GM23338 (cell line): ENCODE measurements around the gene IGFLR1. TPM values are rescaled to one million over a fixed set of nuclear protein-coding genes. Genes with fewer than 3 reads are reported as not detected.
A peak's percentile ranks its signal among the peaks of the same experiment; 100 is the strongest.

Source experiments
- ATAC-seq: fragments of 200-7000 bp; cut with Tn5 transposase; 3 replicates; pipeline ENCODE4 v1.9.1; 2020
- DNase-seq: peaks from one replicate; pipeline ENCODE4 v3.0.0-alpha.2; 2015; ENCODE audit warnings: low spot score
- H2AFZ ChIP-seq: fragments of 200-600 bp; sonication (generic); 2 replicates; pipeline ENCODE4 v1.8.0; 2016; ENCODE audit warnings: antibody characterized with exemption, mild to moderate bottlenecking, moderate library complexity
- H3F3A ChIP-seq: fragments of 200-600 bp; sonication (generic); replicated peaks from 2 replicates; pipeline ENCODE4 v1.8.0; 2017; ENCODE audit warnings: antibody characterized with exemption, mixed run types, low read depth
- H3K27ac ChIP-seq: fragments of 200-600 bp; sonication (generic); 2 replicates; pipeline ENCODE4 v1.6.1; 2016; ENCODE audit warnings: low read depth
- H3K27me3 ChIP-seq: fragments of 200-600 bp; sonication (generic); 2 replicates; pipeline ENCODE4 v1.8.0; 2016; ENCODE audit warnings: mild to moderate bottlenecking, mixed run types, moderate library complexity; ENCODE audit not compliant: insufficient read depth
- H3K36me3 ChIP-seq: fragments of 200-600 bp; sonication (generic); 2 replicates; pipeline ENCODE4 v1.8.0; 2016; ENCODE audit warnings: mild to moderate bottlenecking; ENCODE audit not compliant: insufficient read depth
- H3K4me1 ChIP-seq: fragments of 200-600 bp; sonication (generic); 2 replicates; pipeline ENCODE4 v1.8.0; 2016; ENCODE audit warnings: mild to moderate bottlenecking, moderate library complexity; ENCODE audit not compliant: insufficient read depth
- H3K4me2 ChIP-seq: fragments of 200-600 bp; sonication (generic); 2 replicates; pipeline ENCODE4 v1.7.1; 2017; ENCODE audit warnings: mixed run types
- H3K4me3 ChIP-seq: fragments of 200-600 bp; sonication (generic); 2 replicates; pipeline ENCODE4 v1.6.1; 2016; ENCODE audit warnings: mixed run types
- H3K79me2 ChIP-seq: fragments of 200-600 bp; sonication (generic); replicated peaks from 2 replicates; pipeline ENCODE4 v1.8.0; 2017; ENCODE audit warnings: mild to moderate bottlenecking; ENCODE audit not compliant: insufficient read depth
- H3K9me2 ChIP-seq: fragments of 200-600 bp; sonication (generic); 2 replicates; pipeline ENCODE4 v1.8.0; 2017; ENCODE audit not compliant: insufficient read depth
- H4K20me1 ChIP-seq: fragments of 200-600 bp; sonication (generic); replicated peaks from 2 replicates; pipeline ENCODE4 v1.8.0; 2017; ENCODE audit warnings: mild to moderate bottlenecking; ENCODE audit not compliant: insufficient read depth
- H3K27ac Mint-ChIP-seq: 2 replicates; pipeline ENCODE4 v1.8.0; 2020; ENCODE audit warnings: inconsistent platforms, mild to moderate bottlenecking, moderate library complexity, mixed read lengths
- H3K27me3 Mint-ChIP-seq: 3 replicates; pipeline ENCODE4 v1.8.0; 2022; ENCODE audit warnings: low read depth, mild to moderate bottlenecking, moderate library complexity, mixed read lengths, inconsistent platforms; ENCODE audit not compliant: insufficient read depth, poor library complexity
- H3K36me3 Mint-ChIP-seq: 3 replicates; pipeline ENCODE4 v1.8.0; 2021; ENCODE audit warnings: low read depth, mild to moderate bottlenecking, inconsistent platforms, moderate library complexity, mixed read lengths
- H3K4me1 Mint-ChIP-seq: 3 replicates; pipeline ENCODE4 v1.8.0; 2020; ENCODE audit warnings: mild to moderate bottlenecking, inconsistent platforms, mixed read lengths
- H3K4me3 Mint-ChIP-seq: 3 replicates; pipeline ENCODE4 v1.8.0; 2021; ENCODE audit warnings: moderate library complexity, mild to moderate bottlenecking, inconsistent platforms, mixed read lengths
- H3K9me3 Mint-ChIP-seq: 3 replicates; pipeline ENCODE4 v1.8.0; 2020; ENCODE audit warnings: moderate library complexity, mild to moderate bottlenecking, inconsistent platforms, mixed read lengths
- CREB1 ChIP-seq: fragments of 250-450 bp; sonication (Bioruptor Pico); IDR thresholded peaks from 2 replicates; pipeline ENCODE4 v1.5.0; 2020; ENCODE audit warnings: low read depth, mild to moderate bottlenecking, moderate library complexity
- EZH2 ChIP-seq: fragments of 200-600 bp; sonication (generic); IDR thresholded peaks from one replicate; pipeline ENCODE4 v1.8.0; 2017; ENCODE audit warnings: antibody characterized with exemption, mild to moderate bottlenecking, low read depth; ENCODE audit not compliant: unreplicated experiment
- JUNB ChIP-seq: IDR thresholded peaks from one replicate; pipeline ENCODE4 v1.6.1; 2016; ENCODE audit warnings: antibody characterized with exemption; ENCODE audit not compliant: unreplicated experiment
- NANOG ChIP-seq: IDR thresholded peaks from 2 replicates; pipeline ENCODE4 v1.6.1; 2016; ENCODE audit warnings: antibody characterized with exemption, borderline replicate concordance
- POLR2AphosphoS5 ChIP-seq: IDR thresholded peaks from 2 replicates; pipeline ENCODE4 v1.6.1; 2016; ENCODE audit warnings: antibody characterized with exemption, low read depth
- STAT1 ChIP-seq: IDR thresholded peaks from one replicate; pipeline ENCODE4 v1.6.1; 2016; ENCODE audit warnings: antibody characterized with exemption; ENCODE audit not compliant: unreplicated experiment
- ZNF331 ChIP-seq: fragments of 250-450 bp; sonication (Bioruptor Pico); IDR thresholded peaks from 2 replicates; pipeline ENCODE4 v1.5.0; 2020; ENCODE audit warnings: low read depth, mild to moderate bottlenecking, moderate library complexity
- polyA plus RNA-seq: library from polyadenylated mRNA; unstranded; fragments of >200 nt; fragmentation: Nextera tagmentation; extraction: Ambion mirVana; gene quantifications from 2 replicates; pipeline ENCODE4 v1.2.1, GENCODE V29; 2016
- total RNA-seq: library from RNA; depleted of rRNA; stranded (reverse); fragments of >200 nt; shearing (Covaris generic); gene quantifications from 2 replicates; pipeline ENCODE4 v1.2.3, GENCODE V29; 2014
- TF ChIP-seq, protein P1 (sequence below): IDR thresholded peaks from one replicate; pipeline ENCODE4 v1.6.1; 2018; ENCODE audit warnings: antibody characterized with exemption; ENCODE audit not compliant: unreplicated experiment

IGFLR1 gene
- total and polyA plus RNA-seq, 2 experiments from 2014 or later: 14.4 to 17.8 TPM

DNA sequence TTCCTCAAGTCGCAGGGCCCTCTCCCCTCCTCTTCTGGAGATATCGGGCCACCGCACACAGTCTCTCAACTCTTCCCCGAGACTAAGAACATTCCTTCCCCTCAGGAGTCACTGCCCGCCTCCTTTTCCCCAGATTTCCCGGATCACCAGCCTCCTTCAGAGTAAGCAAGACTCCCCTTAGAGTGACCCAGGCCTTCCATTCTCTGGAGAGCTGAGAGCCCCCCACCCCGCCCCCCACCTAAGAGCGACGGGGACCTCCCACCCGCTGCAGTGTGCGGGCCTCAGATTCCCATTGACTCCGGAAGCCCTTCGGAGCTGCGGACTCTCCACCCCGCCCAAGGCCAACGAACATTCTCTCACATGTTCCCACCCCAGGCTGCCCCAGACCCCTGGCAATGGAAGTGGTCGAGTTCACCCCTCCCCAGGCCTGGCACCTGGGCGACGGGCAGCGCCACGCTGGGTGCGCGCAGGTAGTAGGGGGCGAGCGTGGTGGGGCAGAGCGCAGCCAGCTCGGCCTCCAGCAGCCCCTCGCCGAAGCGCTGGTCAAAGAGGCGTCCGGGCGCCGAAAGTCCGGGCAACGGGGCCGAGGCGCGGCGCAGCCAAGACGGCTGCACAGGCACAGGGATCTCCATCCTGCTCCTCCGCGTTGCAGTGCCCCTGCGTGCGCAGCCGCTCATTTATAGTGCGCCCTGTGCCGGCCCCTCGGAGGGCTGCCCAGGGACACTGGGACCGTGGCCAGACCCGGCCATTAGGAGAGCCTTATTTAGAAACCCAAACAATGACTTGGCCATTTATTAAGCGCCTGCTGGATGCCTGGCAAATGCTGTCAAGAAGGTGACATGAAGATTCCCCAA lies 14.4 kb upstream of the IGFLR1 start, which contains the start of gene HSPB6:
Gene HSPB6 (minus strand): TSS at position 653 of the 854 bp plus-strand sequence. CDS start 21 bp downstream, at position 632.
- ATAC-seq (peak; percentile 25), DNase-seq (peak; percentile 70)
- Mint-ChIP-seq H3K4me1 (peaks cover 15% of the 10 kb centered on the region), H3K27ac (peak within 1 kb of the TSS; percentile 93), H3K27me3 (peaks cover 38% of the 10 kb centered on the region), H3K9me3 (no peaks in the 10 kb centered on the region; the same call in 2 of the 3 replicates), H3K4me3 (peak within 1 kb of the TSS; percentile 83), H3K36me3 (peaks cover 21% of the 10 kb centered on the region)
- Histone ChIP-seq H4K20me1 (peaks cover 3% of the 10 kb centered on the region), H2AFZ (peak within 1 kb of the TSS; percentile 90), H3K36me3 (peaks cover 6% of the 10 kb centered on the region; the same call in 1 of the 2 replicates), H3K27me3 (peaks cover 28% of the 10 kb centered on the region), H3K4me2 (peak within 1 kb of the TSS; percentile 93), H3F3A (peaks cover 9% of the 10 kb centered on the region; the same call in 1 of the 2 replicates), H3K4me1 (peaks cover 4% of the 10 kb centered on the region), H3K4me3 (peak within 1 kb of the TSS; percentile 94), H3K79me2 (peaks cover 13% of the 10 kb centered on the region), H3K27ac (no peak within 1 kb of the TSS), H3K9me2 (no peaks in the 10 kb centered on the region)
- TF ChIP-seq CREB1 (CRISPR knock-in tag): no peak
- TF ChIP-seq POLR2AphosphoS5: 0 out of 2 replicates have a peak, but pooled peaks have one; percentile 44

DNA sequence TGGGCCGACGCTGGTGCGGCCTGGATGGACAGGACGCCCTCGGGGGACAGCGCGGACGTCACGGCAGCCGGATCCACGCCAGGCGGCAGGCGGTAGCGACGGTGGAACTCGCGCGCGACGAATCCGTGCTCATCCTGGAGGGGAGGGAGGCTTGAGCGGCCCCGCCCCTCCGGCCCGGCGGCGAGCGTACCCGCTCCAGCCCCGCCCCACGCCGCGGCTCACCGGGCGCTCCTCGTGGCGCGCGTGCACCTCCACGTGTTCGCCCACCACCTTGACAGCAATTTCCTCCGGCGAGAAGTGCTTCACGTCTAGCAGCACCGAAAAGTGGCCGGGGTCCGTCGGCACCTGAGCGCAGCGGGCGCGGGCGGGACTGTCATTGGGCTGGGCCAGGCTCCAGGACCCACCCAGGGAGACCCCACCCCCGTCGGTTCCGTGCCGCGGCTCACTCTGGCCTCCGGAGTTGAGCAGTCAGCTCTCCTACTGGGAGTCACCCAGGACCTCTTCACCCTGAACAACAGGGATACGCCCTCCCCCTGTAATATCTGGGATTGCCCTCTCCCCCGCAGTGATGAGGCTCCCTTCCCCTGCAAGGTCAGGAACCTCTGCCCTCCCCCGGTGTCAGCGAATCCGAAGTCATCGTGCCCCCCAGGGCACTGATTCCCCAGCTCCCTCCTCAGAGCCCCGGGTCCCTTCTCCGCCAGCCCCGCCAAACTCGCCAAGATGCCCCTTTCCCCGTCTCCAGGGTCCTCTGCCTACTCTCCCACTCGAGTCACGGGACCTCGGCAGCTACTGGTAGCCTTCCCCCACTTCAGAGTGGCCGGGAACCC lies 13.5 kb upstream of the IGFLR1 start:
- H3K27ac ChIP-seq: no peak overlapping the region
- H3K4me3 Mint-ChIP-seq: peak overlapping the region; percentile 83
- H3K79me2 ChIP-seq: peaks cover 13% of the 10 kb centered on the region
- H3K9me2 ChIP-seq: no peaks in the 10 kb centered on the region
- H4K20me1 ChIP-seq: no peaks in the 10 kb centered on the region; the same call in 1 of the 2 replicates
- 0 out of 2 replicates have a peak, but pooled peaks cover 6% of the 10 kb centered on the region for H3F3A ChIP-seq
- H3K27me3 ChIP-seq: peaks cover 28% of the 10 kb centered on the region
- peak overlapping the region; percentile 94 for H3K4me3 ChIP-seq
- H3K27me3 Mint-ChIP-seq: peaks cover 38% of the 10 kb centered on the region
- no peak overlapping the region for H3K27ac Mint-ChIP-seq
- peak overlapping the region; percentile 93 for H3K4me2 ChIP-seq
- H2AFZ ChIP-seq: peak overlapping the region; percentile 90
- H3K36me3 Mint-ChIP-seq: peaks cover 16% of the 10 kb centered on the region
- H3K9me3 Mint-ChIP-seq: no peaks in the 10 kb centered on the region; the same call in 2 of the 3 replicates
- ATAC-seq: peak; percentile 1; the same call in 2 of the 3 replicates
- DNase-seq: peak; percentile 23
- H3K4me1 Mint-ChIP-seq: peaks cover 15% of the 10 kb centered on the region
- peaks cover 4% of the 10 kb centered on the region for H3K4me1 ChIP-seq
- H3K36me3 ChIP-seq: peaks cover 6% of the 10 kb centered on the region; the same call in 1 of the 2 replicates
- TF ChIP-seq JUNB (no peak), NANOG (no peak), EZH2 (no peak), STAT1 (no peak), ZNF331 (CRISPR knock-in tag) (no peak), POLR2AphosphoS5 (no peak; the same call in 1 of the 2 replicates)
- TF ChIP-seq, protein P1, sequence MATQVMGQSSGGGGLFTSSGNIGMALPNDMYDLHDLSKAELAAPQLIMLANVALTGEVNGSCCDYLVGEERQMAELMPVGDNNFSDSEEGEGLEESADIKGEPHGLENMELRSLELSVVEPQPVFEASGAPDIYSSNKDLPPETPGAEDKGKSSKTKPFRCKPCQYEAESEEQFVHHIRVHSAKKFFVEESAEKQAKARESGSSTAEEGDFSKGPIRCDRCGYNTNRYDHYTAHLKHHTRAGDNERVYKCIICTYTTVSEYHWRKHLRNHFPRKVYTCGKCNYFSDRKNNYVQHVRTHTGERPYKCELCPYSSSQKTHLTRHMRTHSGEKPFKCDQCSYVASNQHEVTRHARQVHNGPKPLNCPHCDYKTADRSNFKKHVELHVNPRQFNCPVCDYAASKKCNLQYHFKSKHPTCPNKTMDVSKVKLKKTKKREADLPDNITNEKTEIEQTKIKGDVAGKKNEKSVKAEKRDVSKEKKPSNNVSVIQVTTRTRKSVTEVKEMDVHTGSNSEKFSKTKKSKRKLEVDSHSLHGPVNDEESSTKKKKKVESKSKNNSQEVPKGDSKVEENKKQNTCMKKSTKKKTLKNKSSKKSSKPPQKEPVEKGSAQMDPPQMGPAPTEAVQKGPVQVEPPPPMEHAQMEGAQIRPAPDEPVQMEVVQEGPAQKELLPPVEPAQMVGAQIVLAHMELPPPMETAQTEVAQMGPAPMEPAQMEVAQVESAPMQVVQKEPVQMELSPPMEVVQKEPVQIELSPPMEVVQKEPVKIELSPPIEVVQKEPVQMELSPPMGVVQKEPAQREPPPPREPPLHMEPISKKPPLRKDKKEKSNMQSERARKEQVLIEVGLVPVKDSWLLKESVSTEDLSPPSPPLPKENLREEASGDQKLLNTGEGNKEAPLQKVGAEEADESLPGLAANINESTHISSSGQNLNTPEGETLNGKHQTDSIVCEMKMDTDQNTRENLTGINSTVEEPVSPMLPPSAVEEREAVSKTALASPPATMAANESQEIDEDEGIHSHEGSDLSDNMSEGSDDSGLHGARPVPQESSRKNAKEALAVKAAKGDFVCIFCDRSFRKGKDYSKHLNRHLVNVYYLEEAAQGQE: no peak
